Liver (tissue), 9 donors: Measurements from ENCODE around the gene CTNNA2. TPM values are rescaled to one million over a fixed set of nuclear protein-coding genes. Genes with fewer than 3 reads are reported as not detected.

ENCODE experiments used
- DNase-seq: peaks from one replicate; pipeline ENCODE4 v3.0.0-alpha.2; 2017; ENCODE audit warnings: low spot score
- H3K27ac ChIP-seq, 2 donors: one replicate each; pipeline ENCODE4 v1.7.0; 2013; ENCODE audit warnings: inconsistent platforms in 2 of 2, low read length in 2 of 2, control low read depth in 1 of 2, low read depth in 1 of 2, mild to moderate bottlenecking in 1 of 2
- H3K27me3 ChIP-seq, 4 donors: one replicate each; pipeline versions ENCODE4 v1.6.1 to v1.7.0; 2013; ENCODE audit warnings: low read length in 3 of 4, inconsistent platforms in 1 of 4, mild to moderate bottlenecking in 1 of 4, moderate library complexity in 1 of 4; ENCODE audit not compliant: control insufficient read depth in 4 of 4, insufficient read depth in 4 of 4
- H3K36me3 ChIP-seq, 4 donors: one replicate each; pipeline versions ENCODE4 v1.6.1 to v1.7.0; 2013; ENCODE audit warnings: low read length in 3 of 4, mild to moderate bottlenecking in 3 of 4, low read depth in 1 of 4, moderate library complexity in 1 of 4; ENCODE audit not compliant: control insufficient read depth in 4 of 4, insufficient read depth in 3 of 4
- H3K4me1 ChIP-seq, 4 donors: one replicate each; pipeline versions ENCODE4 v1.6.1 to v1.7.0; 2013; ENCODE audit warnings: low read length in 3 of 4, mild to moderate bottlenecking in 3 of 4, moderate library complexity in 1 of 4; ENCODE audit not compliant: control insufficient read depth in 4 of 4, insufficient read depth in 4 of 4
- H3K4me3 ChIP-seq, 3 donors: one replicate each; pipeline versions ENCODE4 v1.6.1 to v1.7.0; 2013; ENCODE audit warnings: low read length in 3 of 3, control low read depth in 1 of 3, low read depth in 1 of 3, mild to moderate bottlenecking in 1 of 3
- H3K9ac ChIP-seq, 2 donors: one replicate each; pipeline ENCODE4 v1.7.0; 2013; ENCODE audit warnings: low read length in 2 of 2, mild to moderate bottlenecking in 2 of 2, moderate library complexity in 2 of 2, control low read depth in 1 of 2, low read depth in 1 of 2
- H3K9me3 ChIP-seq, 4 donors: one replicate each; pipeline versions ENCODE4 v1.6.1 to v1.7.0; 2013; ENCODE audit warnings: low read length in 3 of 4; ENCODE audit not compliant: control insufficient read depth in 4 of 4
- ATF3 ChIP-seq: IDR thresholded peaks from 2 replicates; pipeline ENCODE4 v1.6.1; 2016; ENCODE audit warnings: antibody characterized with exemption
- EGR1 ChIP-seq, 2 donors: IDR thresholded peaks; 2 replicates each; pipeline ENCODE4 v1.6.1; 2016 to 2018; ENCODE audit warnings: antibody characterized with exemption in 2 of 2, low read depth in 2 of 2
- FOXA1 ChIP-seq: IDR thresholded peaks from 2 replicates; pipeline ENCODE4 v1.6.1; 2016; ENCODE audit warnings: antibody characterized with exemption
- FOXA2 ChIP-seq: IDR thresholded peaks from 2 replicates; pipeline ENCODE4 v1.6.1; 2016; ENCODE audit warnings: antibody characterized with exemption
- GABPA ChIP-seq, 2 donors: IDR thresholded peaks in 1 of 2; conservative IDR thresholded peaks in 1 of 2; 2 replicates each; pipeline ENCODE4 v1.6.1; 2016; ENCODE audit warnings: antibody characterized with exemption in 2 of 2, mild to moderate bottlenecking in 1 of 2, moderate library complexity in 1 of 2
- HNF4A ChIP-seq, 2 donors: conservative IDR thresholded peaks; 2 replicates each; pipeline ENCODE4 v1.6.1; 2016; ENCODE audit warnings: antibody characterized with exemption in 2 of 2, mild to moderate bottlenecking in 2 of 2
- HNF4G ChIP-seq: IDR thresholded peaks from 2 replicates; pipeline ENCODE4 v1.6.1; 2016; ENCODE audit warnings: antibody characterized with exemption
- JUND ChIP-seq, 2 donors: IDR thresholded peaks; 2 replicates each; pipeline ENCODE4 v1.6.1; 2016; ENCODE audit warnings: antibody characterized with exemption in 2 of 2
- MAX ChIP-seq: IDR thresholded peaks from 2 replicates; pipeline ENCODE4 v1.6.1; 2016; ENCODE audit warnings: antibody characterized with exemption
- NR2F2 ChIP-seq: IDR thresholded peaks from 2 replicates; pipeline ENCODE4 v1.6.1; 2016; ENCODE audit warnings: antibody characterized with exemption
- RAD21 ChIP-seq, 2 donors: IDR thresholded peaks; 2 replicates each; pipeline ENCODE4 v1.6.1; 2016; ENCODE audit warnings: antibody characterized with exemption in 2 of 2, mild to moderate bottlenecking in 2 of 2
- REST ChIP-seq: IDR thresholded peaks from 2 replicates; pipeline ENCODE4 v1.6.1; 2016; ENCODE audit warnings: antibody characterized with exemption, mild to moderate bottlenecking
- RXRA ChIP-seq, 2 donors: IDR thresholded peaks; 2 replicates each; pipeline ENCODE4 v1.6.1; 2017 to 2018; ENCODE audit warnings: antibody characterized with exemption in 2 of 2, mild to moderate bottlenecking in 1 of 2
- SP1 ChIP-seq: IDR thresholded peaks from 2 replicates; pipeline ENCODE4 v1.6.1; 2018; ENCODE audit warnings: antibody characterized with exemption, mild to moderate bottlenecking
- TAF1 ChIP-seq: conservative IDR thresholded peaks from 2 replicates; pipeline ENCODE4 v1.6.1; 2016; ENCODE audit warnings: antibody characterized with exemption, mild to moderate bottlenecking
- YY1 ChIP-seq: IDR thresholded peaks from 2 replicates; pipeline ENCODE4 v1.6.1; 2016; ENCODE audit warnings: antibody characterized with exemption, mild to moderate bottlenecking
- ZBTB33 ChIP-seq: IDR thresholded peaks from 2 replicates; pipeline ENCODE4 v1.6.1; 2016; ENCODE audit warnings: antibody characterized with exemption
- WGBS: extraction: QIAGEN DNeasy Blood & Tissue Kit; methylation state at CpG from one replicate; pipeline ENCODE4 v1.1.7; 2013; 5-methylcytosine and 5-hydroxymethylcytosine counted together
- polyA plus RNA-seq, 2 donors: library from polyadenylated mRNA; stranded (reverse) in 1 of 2; unstranded in 1 of 2; fragments of 200-250 nt in 1 of 2; fragments of >200 nt in 1 of 2; fragmentation: Nextera tagmentation in 1 of 2; extraction: Ambion mirVana in 1 of 2; gene quantifications; one replicate each; pipeline versions ENCODE4 v1.2.1 to v1.2.3, GENCODE V29; 2013 to 2015
- total RNA-seq, 2 donors: library from RNA; depleted of rRNA; stranded (reverse); fragments of >200 nt; gene quantifications; one replicate each; pipeline ENCODE4 v1.2.3, GENCODE V29; 2014
- TF ChIP-seq, protein P1 (sequence below): fragments of 150-350 bp; IDR thresholded peaks from 2 replicates; pipeline ENCODE4 v1.5.1; 2017; ENCODE audit warnings: improper control_type of control experiment, low read depth, low read length; ENCODE audit not compliant: missing input control
- donor health status: healthy.
- donor health status: healthy.
- donor health status: healthy.
- donor health status: healthy.
- donor health status: healthy.

CTNNA2 gene
- total and polyA plus RNA-seq, 4 donors, result 0.05 TPM; not detected in 3

GRCh38 chr2:80019571-80020460 lies 507.0 kb downstream of the CTNNA2 start:
- Histone ChIP-seq H3K36me3 (no peaks in the 10 kb centered on the region), H3K9me3 (no peaks in the 10 kb centered on the region), H3K4me3 (no peak overlapping the region), H3K4me1 (no peaks in the 10 kb centered on the region), H3K27ac (no peak overlapping the region), H3K9ac (no peak overlapping the region), H3K27me3 (peaks cover 0 to 4% (median 0%) of the 10 kb centered on the region in 4 donors)
- WGBS, result 70% methylated on average over 6 of the region's 6 CpGs
- no peak for TF ChIP-seq EGR1 (IDR thresholded peaks at IDR 0.05; ENCODE audit: low read depth in 2 of 2)
- TF ChIP-seq FOXA2, result no peak
- TF ChIP-seq FOXA1, result no peak
- no peak for TF ChIP-seq JUND (IDR thresholded peaks at IDR 0.05)
- TF ChIP-seq TAF1, result no peak
- no peak for TF ChIP-seq MAX
- no peak for TF ChIP-seq GABPA (IDR thresholded peaks at IDR 0.05 in 1 of 2, conservative IDR thresholded peaks at IDR 0.05 in 1 of 2)
- no peak for TF ChIP-seq ZBTB33
- no peak for TF ChIP-seq RXRA (IDR thresholded peaks at IDR 0.05)
- no peak for TF ChIP-seq SP1
- TF ChIP-seq REST, result no peak
- no peak for TF ChIP-seq NR2F2
- TF ChIP-seq YY1, result no peak
- no peak for TF ChIP-seq HNF4G
- no peak for TF ChIP-seq HNF4A (conservative IDR thresholded peaks at IDR 0.05)
- no peak for TF ChIP-seq RAD21 (IDR thresholded peaks at IDR 0.05)
- no peak for TF ChIP-seq ATF3
- no peak for DNase-seq

GRCh38 chr2:80022018-80022417 lies 509.2 kb downstream of the CTNNA2 start:
- no peak overlapping the region for H3K27ac ChIP-seq
- WGBS, result 90% methylated on average over 2 of the region's 2 CpGs
- DNase-seq, result no peak

More at GRCh38 chr2:80022018-80022417, 509.2 kb downstream of the CTNNA2 start:
- H3K27me3 ChIP-seq, result no peaks in the 10 kb centered on the region
- no peaks in the 10 kb centered on the region for H3K36me3 ChIP-seq
- H3K4me1 ChIP-seq, result no peaks in the 10 kb centered on the region
- no peak overlapping the region for H3K9ac ChIP-seq
- TF ChIP-seq HNF4A (conservative IDR thresholded peaks at IDR 0.05) (no peak), YY1 (no peak), FOXA2 (no peak), FOXA1 (no peak), MAX (no peak), NR2F2 (no peak), ATF3 (no peak), EGR1 (IDR thresholded peaks at IDR 0.05; ENCODE audit: low read depth in 2 of 2) (no peak), TAF1 (no peak), RAD21 (IDR thresholded peaks at IDR 0.05) (no peak), GABPA (IDR thresholded peaks at IDR 0.05 in 1 of 2, conservative IDR thresholded peaks at IDR 0.05 in 1 of 2) (no peak), JUND (IDR thresholded peaks at IDR 0.05) (no peak), ZBTB33 (no peak)
- TF ChIP-seq, protein P1, sequence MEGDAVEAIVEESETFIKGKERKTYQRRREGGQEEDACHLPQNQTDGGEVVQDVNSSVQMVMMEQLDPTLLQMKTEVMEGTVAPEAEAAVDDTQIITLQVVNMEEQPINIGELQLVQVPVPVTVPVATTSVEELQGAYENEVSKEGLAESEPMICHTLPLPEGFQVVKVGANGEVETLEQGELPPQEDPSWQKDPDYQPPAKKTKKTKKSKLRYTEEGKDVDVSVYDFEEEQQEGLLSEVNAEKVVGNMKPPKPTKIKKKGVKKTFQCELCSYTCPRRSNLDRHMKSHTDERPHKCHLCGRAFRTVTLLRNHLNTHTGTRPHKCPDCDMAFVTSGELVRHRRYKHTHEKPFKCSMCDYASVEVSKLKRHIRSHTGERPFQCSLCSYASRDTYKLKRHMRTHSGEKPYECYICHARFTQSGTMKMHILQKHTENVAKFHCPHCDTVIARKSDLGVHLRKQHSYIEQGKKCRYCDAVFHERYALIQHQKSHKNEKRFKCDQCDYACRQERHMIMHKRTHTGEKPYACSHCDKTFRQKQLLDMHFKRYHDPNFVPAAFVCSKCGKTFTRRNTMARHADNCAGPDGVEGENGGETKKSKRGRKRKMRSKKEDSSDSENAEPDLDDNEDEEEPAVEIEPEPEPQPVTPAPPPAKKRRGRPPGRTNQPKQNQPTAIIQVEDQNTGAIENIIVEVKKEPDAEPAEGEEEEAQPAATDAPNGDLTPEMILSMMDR, result no peak
- H3K9me3 ChIP-seq, result no peaks in the 10 kb centered on the region
- H3K4me3 ChIP-seq, result no peak overlapping the region
